ENCODE data around the gene RETSAT.

The RETSAT gene

DNA sequence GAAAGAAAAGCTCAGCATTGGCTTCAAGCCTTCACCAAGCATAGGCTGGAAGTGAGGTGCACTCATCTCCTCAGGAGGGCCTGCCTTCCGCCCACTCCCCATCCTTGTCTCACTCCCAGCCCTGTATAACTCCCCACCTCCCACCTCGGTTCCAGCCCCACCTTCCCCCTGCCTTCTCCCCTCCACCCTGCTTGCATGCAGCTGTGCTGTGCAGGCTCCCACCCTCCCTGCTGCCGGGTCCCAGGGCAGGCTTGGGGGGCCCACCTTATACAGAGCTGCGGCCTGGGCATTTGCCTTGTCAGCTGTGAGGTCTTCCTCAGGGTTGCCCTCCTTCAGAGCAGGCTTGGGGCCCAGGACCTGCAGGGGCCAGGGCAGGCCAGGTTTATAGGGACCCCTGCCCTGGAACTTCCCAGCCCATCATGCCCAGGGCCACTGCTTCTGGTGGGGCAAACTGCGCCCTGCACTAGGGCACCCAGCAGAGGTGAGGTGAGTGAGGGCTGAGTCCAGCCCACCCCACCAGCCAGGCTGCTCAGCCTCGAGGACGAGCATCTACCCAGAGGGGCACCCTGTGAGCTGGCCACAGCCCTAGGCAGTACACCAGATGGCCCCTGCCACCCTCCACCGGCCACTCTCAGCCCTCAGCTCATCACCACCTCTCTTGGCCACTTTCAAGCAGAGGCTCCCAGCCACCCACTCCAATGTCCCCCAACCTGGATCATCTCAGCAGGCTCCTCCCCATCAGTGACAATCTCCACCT lies 44.3 kb upstream of the RETSAT start:
- TF ChIP-seq, protein P1, sequence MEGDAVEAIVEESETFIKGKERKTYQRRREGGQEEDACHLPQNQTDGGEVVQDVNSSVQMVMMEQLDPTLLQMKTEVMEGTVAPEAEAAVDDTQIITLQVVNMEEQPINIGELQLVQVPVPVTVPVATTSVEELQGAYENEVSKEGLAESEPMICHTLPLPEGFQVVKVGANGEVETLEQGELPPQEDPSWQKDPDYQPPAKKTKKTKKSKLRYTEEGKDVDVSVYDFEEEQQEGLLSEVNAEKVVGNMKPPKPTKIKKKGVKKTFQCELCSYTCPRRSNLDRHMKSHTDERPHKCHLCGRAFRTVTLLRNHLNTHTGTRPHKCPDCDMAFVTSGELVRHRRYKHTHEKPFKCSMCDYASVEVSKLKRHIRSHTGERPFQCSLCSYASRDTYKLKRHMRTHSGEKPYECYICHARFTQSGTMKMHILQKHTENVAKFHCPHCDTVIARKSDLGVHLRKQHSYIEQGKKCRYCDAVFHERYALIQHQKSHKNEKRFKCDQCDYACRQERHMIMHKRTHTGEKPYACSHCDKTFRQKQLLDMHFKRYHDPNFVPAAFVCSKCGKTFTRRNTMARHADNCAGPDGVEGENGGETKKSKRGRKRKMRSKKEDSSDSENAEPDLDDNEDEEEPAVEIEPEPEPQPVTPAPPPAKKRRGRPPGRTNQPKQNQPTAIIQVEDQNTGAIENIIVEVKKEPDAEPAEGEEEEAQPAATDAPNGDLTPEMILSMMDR (IDR thresholded peaks at IDR 0.05; ENCODE audit: low read depth, low read length) = no peak
- no peak for DNase-seq (ENCODE audit: extremely low read depth, low read depth)

DNA sequence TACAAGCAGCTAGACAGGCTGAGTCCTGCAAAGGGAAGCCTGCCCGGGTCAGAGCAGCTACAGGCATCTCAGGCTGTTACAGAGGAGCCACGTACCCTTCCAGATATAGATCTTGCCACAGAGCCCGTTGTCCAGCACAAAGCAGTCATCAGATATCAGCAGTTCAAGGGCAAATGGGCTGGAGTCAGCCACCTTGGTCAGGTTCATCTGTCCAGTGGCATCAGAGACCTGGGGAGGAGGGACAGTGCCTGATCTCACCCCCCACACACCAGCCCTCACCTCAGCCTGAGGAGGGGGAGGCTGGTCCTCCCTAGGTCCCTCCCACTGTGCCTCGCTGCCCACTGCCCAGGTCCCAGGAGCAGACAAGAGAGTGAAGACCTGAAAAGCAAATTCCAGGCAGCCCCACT lies 43.6 kb upstream of the RETSAT start:
- DNase-seq (ENCODE audit: extremely low read depth, low read depth) = no peak

DNA sequence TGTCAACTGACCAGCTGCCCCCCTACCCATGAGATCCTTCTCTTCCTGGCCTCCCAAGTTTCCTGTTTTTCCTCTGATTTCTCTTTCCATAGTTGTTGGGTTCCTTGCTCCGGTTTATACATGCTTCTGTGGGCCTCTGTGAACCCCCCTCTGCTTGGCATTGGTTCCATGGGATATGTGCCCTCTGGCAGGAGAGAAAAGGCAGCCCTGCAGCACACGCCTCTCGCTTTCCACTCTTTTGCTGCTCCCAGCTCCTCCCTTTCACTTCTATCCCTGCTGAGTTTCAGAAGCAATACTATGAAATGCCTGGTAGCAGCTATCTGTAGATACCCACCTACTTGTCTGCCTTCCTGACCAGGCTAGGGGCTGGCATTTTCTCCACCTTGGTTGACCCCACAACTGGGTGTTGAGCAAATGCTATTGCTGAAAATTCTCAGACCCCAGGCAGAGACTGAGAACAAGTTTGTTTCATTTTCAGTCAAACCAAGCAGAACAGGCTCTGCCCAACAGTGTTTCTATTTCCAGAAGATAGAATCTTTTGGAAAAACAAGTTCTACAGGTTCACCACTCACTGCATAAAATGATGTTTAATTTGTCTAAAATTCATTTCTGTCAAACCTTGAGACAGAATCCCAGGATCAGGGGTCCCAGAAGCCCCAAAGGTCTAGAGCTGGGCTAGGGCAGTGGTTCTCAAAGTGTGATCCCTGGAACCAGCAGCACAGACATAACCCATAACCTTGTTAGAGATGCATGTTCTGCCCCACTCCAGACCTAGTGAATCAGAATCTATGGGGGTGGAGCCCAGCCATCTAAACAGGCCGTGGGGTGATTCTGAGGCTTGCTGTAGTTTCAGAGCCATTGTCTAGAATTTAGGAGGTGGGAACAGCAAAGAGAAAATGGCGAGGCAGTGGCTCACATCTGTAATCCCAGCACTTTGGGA lies 42.5 kb upstream of the RETSAT start:
- DNase-seq (ENCODE audit: extremely low read depth, low read depth) = no peak
- TF ChIP-seq, protein P1 (IDR thresholded peaks at IDR 0.05; ENCODE audit: low read depth, low read length) = no peak

More for the DNA sequence above, 43.6 kb upstream of the RETSAT start:
- TF ChIP-seq, protein P1 (IDR thresholded peaks at IDR 0.05; ENCODE audit: low read depth, low read length) = no peak

DNA sequence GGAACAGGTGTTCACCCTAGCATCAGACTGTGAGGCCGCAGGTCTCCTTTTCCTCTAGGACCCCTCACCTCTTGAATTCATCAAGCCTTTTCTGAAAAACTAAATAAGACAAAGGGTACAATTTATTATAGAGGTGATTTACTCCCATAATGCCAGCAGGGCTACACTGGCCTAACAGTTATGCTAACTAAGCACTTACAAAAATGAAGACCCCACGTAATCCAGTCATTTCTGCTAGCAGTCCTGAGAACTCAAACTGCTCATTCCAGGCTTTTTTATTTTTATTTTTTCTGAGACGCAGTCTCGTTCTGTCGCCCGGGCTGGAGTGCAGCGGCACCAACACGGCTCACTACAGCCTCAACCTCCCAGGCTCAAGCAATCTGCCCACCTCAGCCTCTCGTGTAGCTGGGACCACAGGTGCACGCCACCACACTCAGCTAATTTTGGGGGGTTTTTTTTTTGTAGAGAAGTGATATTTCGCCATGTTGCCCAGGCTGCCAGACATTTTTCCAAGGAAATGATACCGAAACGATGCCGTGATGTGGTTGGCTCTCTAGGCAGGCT lies 41.7 kb upstream of the RETSAT start:
- TF ChIP-seq, protein P1 (IDR thresholded peaks at IDR 0.05; ENCODE audit: low read depth, low read length) = no peak
- no peak for DNase-seq (ENCODE audit: extremely low read depth, low read depth)

DNA sequence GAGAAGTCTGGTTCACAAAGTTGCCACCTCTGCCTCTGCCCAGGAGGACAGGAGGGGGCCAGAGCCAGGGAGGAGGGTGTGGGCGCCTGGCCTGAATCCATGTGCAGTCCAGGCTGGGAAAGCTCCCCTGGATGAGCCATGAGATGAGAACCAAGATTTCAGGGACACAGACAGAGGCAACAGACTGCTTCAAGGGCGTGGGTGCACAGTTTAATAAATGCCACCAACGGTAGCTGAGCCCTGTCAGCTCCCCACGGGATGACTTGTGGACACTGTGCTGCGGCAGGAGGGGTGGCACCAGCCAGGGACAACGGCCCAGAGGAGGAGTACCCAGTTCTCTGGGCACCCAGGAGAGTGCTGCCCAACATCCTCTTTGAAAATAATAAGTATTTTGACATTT lies 40.6 kb upstream of the RETSAT start:
- DNase-seq (ENCODE audit: extremely low read depth, low read depth) = no peak
- TF ChIP-seq, protein P1 (IDR thresholded peaks at IDR 0.05; ENCODE audit: low read depth, low read length) = no peak

DNA sequence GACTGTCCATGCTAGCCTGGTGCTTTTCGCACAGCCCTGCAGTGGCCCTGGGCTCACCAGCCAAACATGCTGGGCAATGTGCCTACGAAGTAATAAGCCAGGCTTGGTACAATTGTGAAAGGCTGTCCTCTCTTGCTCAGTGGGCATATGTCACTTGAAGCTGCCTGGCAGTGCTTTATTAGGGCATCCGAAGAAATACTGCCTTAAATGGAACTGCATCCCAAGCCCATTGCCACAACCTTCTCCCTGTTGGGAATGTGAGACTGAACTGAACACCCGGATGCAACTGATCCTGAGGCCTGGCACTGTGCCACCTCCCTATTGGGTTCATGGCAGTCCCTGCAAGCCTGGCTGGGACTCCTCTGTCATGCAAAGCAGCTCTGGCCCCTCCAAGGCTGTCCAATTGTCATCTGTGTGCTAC lies 39.9 kb upstream of the RETSAT start:
- TF ChIP-seq, protein P1 (IDR thresholded peaks at IDR 0.05; ENCODE audit: low read depth, low read length) = no peak
- no peak for DNase-seq (ENCODE audit: extremely low read depth, low read depth)

Data from AG09319 (cell line).